A549 treated with ZK216348 at 1 μM for 4 hours (cell line): ENCODE data around the gene AFG3L2. TPM values are rescaled to one million over a fixed set of nuclear protein-coding genes. Genes with fewer than 3 reads are reported as not detected.

Experiments used
- total RNA-seq: library from RNA; stranded (reverse); fragments of 200-300 nt; extraction: Qiagen RNA extraction; gene quantifications from 5 replicates; pipeline ENCODE4 v1.2.3, GENCODE V29; 2022; ENCODE audit warnings: low read depth

Gene AFG3L2
- 35.4 to 53.6 TPM (median 36.9 TPM) in 5 replicates for total RNA-seq

DNA sequence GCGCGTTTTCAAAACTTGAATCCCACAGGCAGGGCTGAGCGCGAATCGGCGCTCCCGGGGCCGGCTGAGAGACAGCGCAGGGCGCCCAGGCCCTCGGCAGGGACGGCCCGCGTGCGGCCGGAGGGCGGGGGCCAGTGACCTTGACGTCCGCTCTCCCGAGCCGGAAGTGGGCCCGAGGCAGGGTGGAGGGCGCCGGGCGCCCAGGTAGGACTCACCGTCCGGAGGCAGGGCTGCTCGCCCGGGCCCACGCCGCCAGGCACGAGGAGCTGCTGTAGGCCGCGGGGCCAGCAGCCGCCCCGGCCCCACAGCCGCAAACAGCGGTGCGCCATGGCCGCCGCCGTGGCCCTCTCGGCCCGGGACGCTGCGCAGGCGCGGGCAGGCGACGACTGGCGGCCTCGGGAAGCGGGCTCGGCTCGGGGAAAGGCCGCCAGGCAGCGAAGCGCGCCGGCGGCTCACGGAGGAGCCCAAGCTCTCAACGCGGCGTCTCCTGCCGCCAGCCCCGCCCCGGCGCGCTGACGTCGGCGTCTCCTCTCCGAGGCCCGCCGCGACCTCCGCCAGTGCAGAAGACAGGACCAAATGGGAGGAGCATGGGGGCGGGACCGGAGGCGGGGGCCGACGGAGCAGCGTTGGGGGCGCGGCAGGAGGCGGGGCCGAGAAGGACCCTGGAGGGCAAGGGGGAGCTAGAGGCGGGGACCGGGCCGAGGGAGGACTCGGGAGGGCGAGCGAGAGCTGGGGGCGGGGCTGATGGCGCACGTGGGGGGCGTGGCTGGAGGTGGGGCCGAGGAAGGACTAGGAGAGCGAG is at the start of gene AFG3L2:
TSS of gene AFG3L2 (minus strand) at position 474 of the 802 bp plus-strand sequence. CDS start at position 329, 145 bp downstream.

DNA sequence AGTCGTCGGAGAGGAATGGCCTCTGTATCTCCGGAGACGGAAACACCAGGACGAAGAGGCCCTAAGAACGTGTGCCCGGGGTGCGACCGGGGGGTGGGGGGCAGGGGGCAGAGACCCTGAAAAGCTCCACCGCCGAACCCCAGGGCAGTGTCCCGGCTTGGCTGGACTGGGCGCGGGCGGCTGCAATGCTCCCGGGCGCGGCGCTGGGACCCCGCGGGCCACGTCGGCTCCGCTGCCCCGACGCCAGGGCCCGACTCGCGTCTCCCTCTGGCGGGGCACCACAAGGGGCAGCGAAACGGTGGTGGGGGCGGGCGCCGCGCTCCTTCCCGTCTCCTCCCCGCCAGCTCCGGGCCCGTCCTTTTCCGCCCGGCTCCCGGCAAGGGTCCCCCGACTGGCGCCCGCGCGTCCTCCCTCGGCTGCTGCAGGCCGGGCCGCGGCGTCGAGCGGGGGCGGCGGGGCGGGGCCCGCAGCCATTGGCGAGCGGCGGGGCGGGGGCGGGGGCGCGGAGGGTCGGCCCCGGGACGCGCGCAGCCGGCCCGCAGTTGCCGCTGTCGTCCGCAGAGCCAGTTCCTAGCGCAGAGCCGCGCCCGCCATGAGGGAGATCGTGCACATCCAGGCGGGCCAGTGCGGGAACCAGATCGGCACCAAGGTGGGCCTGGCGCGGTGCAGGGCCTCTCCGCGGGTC is 69.2 kb downstream of the AFG3L2 start, which contains the start of gene TUBB6:
TSS of gene TUBB6 (plus strand) at position 541 of the 685 bp plus-strand sequence. CDS start at position 593, 52 bp downstream.

Other genes starting within 250 kb of the AFG3L2 start
- gene CIDEA, start 122.9 kb downstream of the AFG3L2 start, total RNA-seq = not detected in 5 replicates
- gene TUBB6, start 69.0 kb downstream of the AFG3L2 start, total RNA-seq = 173 to 207 TPM (median 196 TPM) in 5 replicates
- gene PRELID3A, start 30.7 kb upstream of the AFG3L2 start, total RNA-seq = 5.6 to 10.9 TPM (median 7.5 TPM) in 5 replicates